Stimulated activated CD4-positive, alpha-beta T cell treated with anti-CD3 and anti-CD28 coated beads, Interleukin-4, amount 100 ng/mL, for 24 hours (primary cell): ENCODE data around the gene MYT1.
"Not testable (repeated sequence)": the region's sequence is repeated elsewhere in the genome, so short reads cannot be mapped to it uniquely, and the experiment has no call there.

ENCODE experiments used
- DNase-seq: peaks from one replicate; pipeline ENCODE4 v3.0.0-alpha.2; 2020

MYT1 gene

GRCh38 chr20:64164123-64164836, at the start of gene MYT1:
TSS of gene MYT1 (plus strand) at chr20:64164452. CDS start at chr20:64198862, 34,410 bp downstream.
- DNase-seq = no peak

DNA sequence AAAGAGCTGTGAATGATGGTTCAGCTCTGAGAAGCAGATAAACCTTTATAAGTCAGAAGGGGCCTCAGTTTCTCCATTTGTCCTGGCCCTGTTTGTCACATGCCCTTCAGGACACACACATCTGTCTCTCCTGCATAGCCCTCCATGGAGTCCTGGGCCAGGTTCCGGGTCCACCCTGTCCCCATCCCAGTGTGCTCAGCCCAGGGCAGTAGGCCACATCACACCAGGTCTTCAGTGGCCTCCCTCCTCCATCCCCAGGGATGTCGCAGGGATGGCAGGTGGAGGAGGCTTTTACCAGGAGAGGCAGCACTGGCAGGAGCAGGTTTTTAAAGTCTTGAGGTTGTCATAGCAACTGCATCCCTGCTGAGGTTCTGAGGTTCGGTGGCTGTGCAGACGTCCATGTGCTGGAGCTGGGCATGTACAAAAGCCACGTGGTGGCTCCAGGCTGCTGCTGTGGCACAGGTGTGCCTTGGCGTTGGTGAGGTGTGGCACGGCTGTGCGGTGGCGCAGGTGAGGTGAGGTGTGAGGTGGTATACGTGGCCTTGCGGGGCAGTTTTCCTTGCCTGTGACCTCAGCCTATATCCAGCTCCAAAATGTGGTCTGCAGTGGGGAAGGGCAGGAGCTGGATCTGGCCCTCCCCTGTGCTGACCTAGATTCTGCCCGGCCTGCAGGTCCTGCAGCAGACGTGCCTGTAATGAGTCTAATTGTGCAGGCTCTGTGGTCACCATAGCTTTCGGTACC, 48.9 kb upstream of the MYT1 start:
- DNase-seq = no peak

DNA sequence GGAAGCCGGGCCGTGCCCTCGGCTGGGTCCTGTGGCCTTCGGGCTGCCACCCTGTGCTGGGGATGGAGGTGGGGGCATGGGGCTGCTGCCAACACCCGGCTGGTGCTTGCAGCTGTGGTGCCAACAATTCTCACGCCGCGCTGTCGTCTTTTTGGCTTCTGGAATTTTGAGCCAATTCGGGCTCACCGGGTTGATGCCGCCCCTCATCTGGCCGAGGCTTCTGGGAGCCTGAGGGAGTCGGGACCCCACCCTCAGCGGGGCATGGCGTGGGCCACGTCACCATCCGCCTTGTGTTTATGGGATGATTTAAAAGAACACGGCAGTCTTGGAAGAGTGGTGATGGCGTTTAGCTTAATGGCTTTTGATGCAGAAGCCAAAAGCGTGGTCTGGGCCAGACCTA, 48.2 kb upstream of the MYT1 start:
- DNase-seq = no peak

- no peak for DNase-seq
Observed at GRCh38 chr20:64116541-64117431, 47.5 kb upstream of the MYT1 start.

GRCh38 chr20:64117432-64117777, 46.8 kb upstream of the MYT1 start:
- not testable (repeated sequence) for DNase-seq

DNA sequence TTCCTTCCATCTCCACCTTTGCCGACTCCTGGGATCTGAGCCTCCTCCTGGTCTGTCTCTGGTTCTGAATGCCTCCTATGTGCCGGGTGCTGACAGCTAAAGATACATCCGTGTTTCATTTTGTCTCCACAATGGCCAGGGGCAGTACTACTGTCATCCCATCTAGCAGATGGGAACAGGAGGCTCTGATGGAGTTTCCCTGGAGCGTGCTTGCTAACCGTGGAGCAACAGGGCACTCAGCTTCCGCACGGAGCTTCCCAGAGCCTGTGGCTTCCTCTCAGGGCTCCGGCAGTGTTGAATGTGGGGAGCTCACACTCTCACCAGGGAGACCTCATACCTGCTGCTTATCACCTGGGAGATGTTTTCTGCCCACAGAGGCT, 45.0 kb upstream of the MYT1 start:
- no peak for DNase-seq

DNA sequence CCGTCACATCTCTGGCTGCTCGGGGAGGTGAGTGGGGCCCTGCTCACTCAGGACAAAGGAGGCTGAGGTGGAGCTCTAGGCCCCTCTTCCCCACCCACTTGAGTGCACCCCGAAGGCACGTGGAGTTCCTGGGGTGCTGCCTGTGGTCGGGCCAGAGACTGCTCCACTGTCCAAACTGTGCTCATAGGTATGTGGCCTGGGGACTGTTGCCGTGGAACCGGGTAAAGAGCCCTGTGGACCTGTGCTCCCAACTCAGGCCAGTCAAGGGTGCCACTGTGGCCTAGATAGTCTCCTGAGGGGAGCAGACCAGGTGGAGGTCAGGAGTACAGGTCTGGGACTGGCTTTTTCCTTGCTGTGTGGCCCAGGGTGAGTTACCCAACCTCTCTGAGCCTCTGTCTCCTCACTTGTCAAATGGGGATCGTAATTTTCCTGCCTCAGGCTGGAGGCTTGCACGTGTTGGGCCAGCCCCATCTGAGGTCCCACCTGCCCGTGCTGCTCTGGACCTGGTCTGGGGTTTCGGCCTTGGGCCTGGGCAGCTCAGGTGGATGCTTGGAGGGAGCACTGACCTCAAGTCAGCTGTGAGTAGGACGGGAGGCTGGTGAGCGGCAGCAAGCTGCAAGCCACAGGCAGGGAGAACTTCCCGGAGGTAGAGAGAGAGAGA, 44.4 kb upstream of the MYT1 start:
- no peak for DNase-seq

GRCh38 chr20:64121586-64121985, 42.7 kb upstream of the MYT1 start:
- no peak for DNase-seq

- not testable (repeated sequence) for DNase-seq
Observed at GRCh38 chr20:64122927-64123326, 41.3 kb upstream of the MYT1 start.

DNA sequence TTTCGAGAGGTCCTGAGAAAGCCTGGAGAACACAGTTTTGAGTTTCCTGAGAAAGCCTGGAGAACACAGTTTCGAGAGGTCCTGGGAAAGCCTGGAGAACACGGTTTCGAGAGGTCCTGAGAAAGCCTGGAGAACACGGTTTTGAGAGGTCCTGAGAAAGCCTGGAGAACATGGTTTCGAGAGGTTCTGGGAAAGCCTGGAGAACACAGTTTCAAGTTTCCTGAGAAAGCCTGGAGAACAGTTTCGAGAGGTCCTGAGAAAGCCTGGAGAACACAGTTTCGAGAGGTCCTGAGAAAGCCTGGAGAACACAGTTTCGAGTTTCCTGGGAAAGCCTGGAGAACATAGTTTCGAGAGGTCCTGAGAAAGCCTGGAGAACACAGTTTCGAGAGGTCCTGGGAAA, 40.7 kb upstream of the MYT1 start:
- not testable (repeated sequence) for DNase-seq

- DNase-seq = no peak
Observed at GRCh38 chr20:64129146-64129782, 35.0 kb upstream of the MYT1 start.

DNA sequence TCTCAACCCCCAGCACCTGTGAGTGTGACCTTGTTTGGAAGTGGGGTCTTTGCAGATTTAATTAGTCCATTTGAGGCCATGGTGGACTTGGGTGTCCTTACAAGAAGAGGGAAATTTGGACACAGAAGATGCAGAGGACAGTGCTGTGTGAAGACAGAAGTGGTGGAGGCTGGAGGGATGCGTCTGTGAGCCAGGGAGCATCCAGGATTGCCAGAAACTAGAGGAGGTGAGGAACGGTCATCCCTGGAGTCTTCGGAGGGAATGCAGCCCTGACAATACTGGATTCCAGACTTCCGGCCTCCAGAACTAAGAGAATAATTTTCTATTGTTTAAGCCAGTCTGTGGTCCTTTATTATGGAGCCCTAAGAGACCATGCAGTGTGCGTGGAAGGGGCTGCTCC, 34.0 kb upstream of the MYT1 start:
- DNase-seq = no peak

- DNase-seq = no peak
Observed at GRCh38 chr20:64130876-64131275, 33.4 kb upstream of the MYT1 start.

- no peak for DNase-seq
Observed at GRCh38 chr20:64131406-64131805, 32.8 kb upstream of the MYT1 start.

- no peak for DNase-seq
Observed at GRCh38 chr20:64133951-64134407, 30.3 kb upstream of the MYT1 start.

- DNase-seq = not testable (repeated sequence)
Observed at GRCh38 chr20:64134744-64135143, 29.5 kb upstream of the MYT1 start.

- no peak for DNase-seq
Observed at GRCh38 chr20:64136004-64136710, 28.1 kb upstream of the MYT1 start.

DNA sequence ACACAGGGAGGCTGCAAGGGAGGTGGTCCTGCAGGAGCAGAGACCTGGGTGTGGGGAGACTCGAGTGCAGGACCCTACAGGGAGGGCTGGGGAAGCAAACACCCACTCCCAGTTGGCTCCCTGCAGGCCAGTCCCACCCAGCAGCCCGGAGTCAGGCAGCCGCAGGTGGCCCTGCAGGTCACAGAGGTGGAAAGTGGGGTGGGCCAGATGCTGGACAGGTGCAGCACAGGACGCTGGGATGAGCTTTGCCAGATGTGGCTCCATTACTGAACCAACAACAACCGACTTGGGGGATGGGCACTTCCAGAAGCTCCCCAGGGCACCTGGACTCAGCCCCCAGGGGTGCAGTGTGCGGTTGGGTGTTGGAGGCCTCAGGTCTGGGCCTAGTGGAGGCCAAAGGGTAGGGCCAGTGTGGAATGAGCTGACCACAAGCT, 26.6 kb upstream of the MYT1 start:
- DNase-seq = no peak

GRCh38 chr20:64138276-64138815, 25.9 kb upstream of the MYT1 start:
- DNase-seq = no peak

GRCh38 chr20:64139199-64140060, 24.8 kb upstream of the MYT1 start:
- no peak for DNase-seq
